ENCODE results near the gene DEFB114.

DEFB114 gene

DNA sequence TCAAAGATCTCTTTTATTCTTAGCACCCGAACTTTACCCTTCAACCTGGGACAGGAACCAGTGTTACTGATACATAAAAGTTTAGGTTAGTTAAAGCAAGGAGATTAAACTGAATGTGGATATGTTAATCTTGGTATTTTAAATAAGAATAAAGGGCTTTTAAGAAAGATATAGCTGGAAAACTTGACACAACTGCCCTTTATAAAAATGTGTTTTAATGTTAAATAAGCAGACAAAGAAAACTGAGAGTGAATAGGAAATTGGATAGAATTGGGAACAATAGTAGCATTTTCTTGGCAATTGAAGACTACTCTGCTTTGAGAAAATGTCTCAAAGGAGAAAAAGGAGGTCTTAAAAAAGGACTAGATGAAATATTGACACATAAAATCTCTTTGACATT is 51.8 kb downstream of the DEFB114 start:
- no peak for DNase-seq
- intact Hi-C loops (cut with DNase I; ENCODE audit: low total_unique reads), result no loop called here

DNA sequence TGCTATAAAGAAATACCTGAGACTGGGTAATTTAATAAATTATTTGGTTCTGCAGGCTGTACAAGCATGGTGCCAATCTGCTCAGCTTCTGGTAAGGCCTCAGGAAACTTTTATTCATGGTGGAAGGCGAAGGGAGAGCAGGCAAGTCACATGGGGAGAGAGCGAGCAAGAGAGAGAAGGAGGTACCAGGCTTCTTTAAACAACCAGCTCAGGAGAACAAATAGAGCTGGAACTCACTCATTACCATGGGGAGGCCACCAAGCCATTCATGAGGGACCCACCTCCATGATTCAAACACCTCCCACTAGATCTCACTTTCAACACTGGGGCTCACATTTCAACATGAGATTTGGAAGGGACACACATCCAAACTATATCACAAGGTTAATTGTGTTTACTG is 52.7 kb downstream of the DEFB114 start:
- Histone ChIP-seq H3K36me3 (no peaks in the 10 kb centered on the region), H3K27ac (no peak overlapping the region), H3K9me3 (no peaks in the 10 kb centered on the region), H3K4me1 (no peaks in the 10 kb centered on the region), H3K4me3 (no peak overlapping the region), H3K27me3 (no peaks in the 10 kb centered on the region)
- intact Hi-C loops (cut with DNase I; ENCODE audit: low total_unique reads), result no loop called here
- TF ChIP-seq, protein P1, sequence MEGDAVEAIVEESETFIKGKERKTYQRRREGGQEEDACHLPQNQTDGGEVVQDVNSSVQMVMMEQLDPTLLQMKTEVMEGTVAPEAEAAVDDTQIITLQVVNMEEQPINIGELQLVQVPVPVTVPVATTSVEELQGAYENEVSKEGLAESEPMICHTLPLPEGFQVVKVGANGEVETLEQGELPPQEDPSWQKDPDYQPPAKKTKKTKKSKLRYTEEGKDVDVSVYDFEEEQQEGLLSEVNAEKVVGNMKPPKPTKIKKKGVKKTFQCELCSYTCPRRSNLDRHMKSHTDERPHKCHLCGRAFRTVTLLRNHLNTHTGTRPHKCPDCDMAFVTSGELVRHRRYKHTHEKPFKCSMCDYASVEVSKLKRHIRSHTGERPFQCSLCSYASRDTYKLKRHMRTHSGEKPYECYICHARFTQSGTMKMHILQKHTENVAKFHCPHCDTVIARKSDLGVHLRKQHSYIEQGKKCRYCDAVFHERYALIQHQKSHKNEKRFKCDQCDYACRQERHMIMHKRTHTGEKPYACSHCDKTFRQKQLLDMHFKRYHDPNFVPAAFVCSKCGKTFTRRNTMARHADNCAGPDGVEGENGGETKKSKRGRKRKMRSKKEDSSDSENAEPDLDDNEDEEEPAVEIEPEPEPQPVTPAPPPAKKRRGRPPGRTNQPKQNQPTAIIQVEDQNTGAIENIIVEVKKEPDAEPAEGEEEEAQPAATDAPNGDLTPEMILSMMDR (IDR thresholded peaks at IDR 0.05), result no peak
- no peak for DNase-seq

More for the DNA sequence above, 51.8 kb downstream of the DEFB114 start:
- H3K36me3 ChIP-seq, result no peaks in the 10 kb centered on the region
- no peaks in the 10 kb centered on the region for H3K27me3 ChIP-seq
- H3K9me3 ChIP-seq, result no peaks in the 10 kb centered on the region
- no peak overlapping the region for H3K27ac ChIP-seq
- H3K4me3 ChIP-seq, result no peak overlapping the region
- TF ChIP-seq, protein P1 (IDR thresholded peaks at IDR 0.05), result no peak
- H3K4me1 ChIP-seq, result no peaks in the 10 kb centered on the region

Data from tibial artery (tissue), 4 donors.